Fibroblast of pulmonary artery (primary cell): ENCODE results near the gene GAD2.

Source experiments
- DNase-seq: peaks from one replicate; pipeline ENCODE4 v3.0.0-alpha.2; 2010; ENCODE audit warnings: low read depth
- H3K4me3 ChIP-seq: replicated peaks from 2 replicates; pipeline ENCODE4 v1.5.1; 2011; ENCODE audit warnings: low read depth, mild to moderate bottlenecking, control low read depth, low read length, moderate library complexity
- TF ChIP-seq, protein P1 (sequence below): IDR thresholded peaks from 2 replicates; pipeline ENCODE4 v1.5.1; 2011; ENCODE audit warnings: mild to moderate bottlenecking, control low read depth, low read length, inconsistent platforms; ENCODE audit errors: missing control alignments

Gene GAD2

DNA sequence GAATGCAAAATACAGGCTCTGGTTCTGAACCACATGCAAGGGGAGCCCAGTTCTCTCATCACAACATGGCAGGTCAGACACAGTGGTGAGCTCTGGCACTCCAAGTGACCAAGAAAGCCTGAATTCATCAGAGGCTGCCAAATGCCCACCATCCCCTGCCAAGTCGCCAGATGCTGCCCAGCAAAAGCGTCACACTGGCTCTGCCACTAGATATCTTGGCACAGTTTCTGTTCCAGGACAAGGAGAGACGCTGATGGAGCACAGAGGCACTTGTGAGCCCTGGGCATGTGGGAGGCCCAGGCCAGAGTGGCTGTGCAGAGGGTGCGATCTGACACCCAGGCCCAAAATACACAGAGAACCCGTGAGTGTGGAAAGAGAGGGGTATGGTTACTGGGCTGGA lies 57.8 kb downstream of the GAD2 start:
- DNase-seq, result no peak
- no peak overlapping the region for H3K4me3 ChIP-seq
- TF ChIP-seq, protein P1, sequence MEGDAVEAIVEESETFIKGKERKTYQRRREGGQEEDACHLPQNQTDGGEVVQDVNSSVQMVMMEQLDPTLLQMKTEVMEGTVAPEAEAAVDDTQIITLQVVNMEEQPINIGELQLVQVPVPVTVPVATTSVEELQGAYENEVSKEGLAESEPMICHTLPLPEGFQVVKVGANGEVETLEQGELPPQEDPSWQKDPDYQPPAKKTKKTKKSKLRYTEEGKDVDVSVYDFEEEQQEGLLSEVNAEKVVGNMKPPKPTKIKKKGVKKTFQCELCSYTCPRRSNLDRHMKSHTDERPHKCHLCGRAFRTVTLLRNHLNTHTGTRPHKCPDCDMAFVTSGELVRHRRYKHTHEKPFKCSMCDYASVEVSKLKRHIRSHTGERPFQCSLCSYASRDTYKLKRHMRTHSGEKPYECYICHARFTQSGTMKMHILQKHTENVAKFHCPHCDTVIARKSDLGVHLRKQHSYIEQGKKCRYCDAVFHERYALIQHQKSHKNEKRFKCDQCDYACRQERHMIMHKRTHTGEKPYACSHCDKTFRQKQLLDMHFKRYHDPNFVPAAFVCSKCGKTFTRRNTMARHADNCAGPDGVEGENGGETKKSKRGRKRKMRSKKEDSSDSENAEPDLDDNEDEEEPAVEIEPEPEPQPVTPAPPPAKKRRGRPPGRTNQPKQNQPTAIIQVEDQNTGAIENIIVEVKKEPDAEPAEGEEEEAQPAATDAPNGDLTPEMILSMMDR, result no peak

DNA sequence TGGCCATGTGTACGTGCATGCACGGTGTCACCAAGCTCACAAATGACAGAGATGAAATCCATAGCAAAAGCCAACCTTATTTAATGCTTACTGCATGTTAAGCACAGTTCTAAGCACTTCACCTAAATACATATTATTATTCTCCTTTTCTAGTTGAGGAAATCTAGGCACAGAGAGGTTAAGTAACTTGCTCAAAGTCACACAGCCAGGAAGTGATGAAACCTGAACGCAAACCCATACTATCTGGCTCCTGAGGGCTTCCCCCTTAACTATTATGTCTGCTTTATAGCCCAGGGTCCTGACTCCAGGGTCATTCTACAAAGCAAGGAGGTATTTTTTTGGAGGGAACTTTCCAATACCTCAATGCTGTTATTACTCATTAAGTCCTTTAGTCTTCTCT lies 61.7 kb downstream of the GAD2 start:
- TF ChIP-seq, protein P1, result no peak
- H3K4me3 ChIP-seq, result no peak overlapping the region
- no peak for DNase-seq

DNA sequence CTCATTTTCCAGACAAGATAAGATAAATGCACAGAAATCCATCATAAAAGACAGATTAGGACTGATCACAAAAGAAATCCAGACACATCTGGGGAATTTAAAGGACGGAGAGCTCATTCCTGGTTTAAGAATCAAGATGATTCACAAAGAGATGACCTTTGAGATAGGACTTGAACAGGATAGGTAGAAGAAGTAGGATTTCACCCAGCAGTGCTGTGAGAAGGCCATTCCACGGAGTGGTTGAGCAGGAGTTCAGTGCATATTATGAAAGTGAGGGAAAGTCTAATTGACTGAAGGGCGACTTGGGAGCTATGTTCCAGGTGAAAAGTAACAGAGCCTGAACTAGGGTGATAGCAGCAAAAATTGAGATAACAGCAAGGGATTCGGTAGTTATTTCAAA lies 73.7 kb downstream of the GAD2 start:
- TF ChIP-seq, protein P1, result no peak

DNA sequence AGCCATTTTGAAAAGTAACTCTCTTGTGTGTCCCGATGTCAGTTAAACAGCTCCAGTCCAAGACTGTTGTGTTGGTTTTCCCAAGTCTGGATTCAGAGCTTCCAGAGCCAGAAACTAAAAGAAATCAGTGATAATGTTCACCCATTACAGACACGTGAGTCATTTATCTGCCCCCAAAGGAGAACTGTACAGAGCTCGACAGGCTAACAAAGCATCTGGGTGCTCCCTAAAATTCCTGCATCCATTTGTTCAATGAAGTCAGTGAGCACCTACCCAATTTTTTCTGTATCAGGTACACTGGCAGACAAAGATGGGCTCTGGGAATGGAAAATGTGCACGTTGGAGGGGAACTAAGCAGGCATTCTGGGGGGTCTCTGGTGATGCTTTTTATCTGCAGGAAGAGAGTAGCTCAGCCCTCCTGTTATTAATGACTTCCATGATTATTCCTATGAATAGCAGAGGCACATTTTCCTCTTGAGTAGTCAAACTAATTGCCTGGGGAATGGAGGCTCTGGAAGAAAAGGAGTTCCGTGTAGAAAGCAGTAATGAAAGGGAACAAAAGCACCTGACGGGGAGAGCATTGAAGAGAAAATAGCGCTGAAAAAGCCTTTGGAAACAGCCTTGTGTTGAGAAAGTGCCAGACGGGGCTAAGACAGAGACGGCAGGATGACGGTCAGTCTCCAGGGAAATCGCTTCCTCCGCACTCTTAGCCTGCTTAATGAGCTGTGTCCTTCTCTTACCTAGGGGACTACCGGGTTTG lies 75.3 kb downstream of the GAD2 start:
- TF ChIP-seq, protein P1, result no peak
- H3K4me3 ChIP-seq, result no peak overlapping the region
- no peak for DNase-seq

More for the DNA sequence above, 73.7 kb downstream of the GAD2 start:
- DNase-seq, result no peak
- no peak overlapping the region for H3K4me3 ChIP-seq

DNA sequence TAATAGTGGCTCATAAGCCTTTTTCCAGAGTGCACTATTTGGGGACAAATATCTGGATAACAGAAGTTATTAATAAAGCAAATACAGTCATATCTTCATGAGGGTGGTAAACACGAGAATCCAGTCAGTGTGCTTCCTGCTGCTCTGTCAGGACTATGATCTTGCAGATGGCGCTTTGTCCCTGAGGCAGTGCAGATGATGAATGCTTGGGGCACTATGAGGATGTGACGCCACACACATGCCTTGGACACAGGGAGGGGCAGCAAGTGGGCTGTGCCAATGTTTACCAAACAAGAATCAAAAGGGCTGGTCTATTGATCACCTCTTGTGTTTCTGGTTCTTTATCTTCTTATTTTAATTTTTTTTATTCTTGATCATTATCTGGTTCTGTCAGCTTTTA lies 79.8 kb downstream of the GAD2 start:
- H3K4me3 ChIP-seq, result no peak overlapping the region
- TF ChIP-seq, protein P1, result no peak
- DNase-seq, result no peak

DNA sequence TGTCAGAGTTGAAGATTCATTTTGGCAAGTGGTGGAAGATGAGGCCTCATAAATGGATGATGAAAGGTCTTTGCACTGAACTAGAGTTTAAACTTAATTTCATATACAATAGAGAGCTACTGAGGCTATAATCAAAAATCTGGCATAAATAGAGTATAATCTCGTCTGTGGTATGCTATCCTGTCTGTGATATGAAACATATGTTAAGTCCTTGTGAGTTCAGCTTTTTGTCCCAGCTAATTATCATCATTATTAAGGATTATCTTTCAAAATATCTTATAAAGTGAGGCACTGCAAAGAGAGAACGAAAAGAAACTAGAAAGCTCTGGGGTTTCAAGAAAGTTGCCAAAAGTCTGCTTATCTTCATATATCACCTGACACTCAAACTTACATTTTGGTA lies 83.4 kb downstream of the GAD2 start:
- TF ChIP-seq, protein P1, result no peak
- no peak for DNase-seq
- H3K4me3 ChIP-seq, result no peak overlapping the region

DNA sequence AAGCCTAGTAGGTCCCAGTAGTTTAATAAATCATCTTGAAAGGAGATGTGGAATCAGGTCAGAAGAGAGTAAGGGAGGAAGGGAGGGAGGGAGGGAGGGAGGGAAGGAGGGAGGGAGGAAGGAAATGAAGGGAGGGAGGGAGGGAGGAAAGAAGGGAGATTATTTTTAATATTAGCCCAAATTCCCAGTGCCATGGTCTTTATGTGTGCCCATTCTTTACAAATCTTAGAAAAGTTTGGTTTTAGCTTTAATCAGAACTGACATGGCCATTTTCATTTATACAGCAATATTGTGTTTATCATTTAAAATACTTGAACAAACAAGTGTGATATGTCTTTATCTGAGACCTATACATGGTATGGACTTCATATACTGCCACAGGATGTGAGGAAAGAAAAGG lies 86.8 kb downstream of the GAD2 start:
- no peak overlapping the region for H3K4me3 ChIP-seq
- TF ChIP-seq, protein P1, result no peak
- DNase-seq, result no peak
